ENCODE measurements around the gene DPRX.

DPRX gene

GRCh38 chr19:53624771-53625545 is 6.8 kb upstream of the DPRX start:
- no peak for TF ChIP-seq EP300 (IDR thresholded peaks at IDR 0.05; ENCODE audit: borderline replicate concordance)
- TF ChIP-seq FOXM1 (IDR thresholded peaks at IDR 0.05; ENCODE audit: borderline replicate concordance, low read depth): no peak
- no peak for TF ChIP-seq REST (IDR thresholded peaks at IDR 0.05; ENCODE audit: low read depth)
- TF ChIP-seq USF1 (IDR thresholded peaks at IDR 0.05): no peak
- TF ChIP-seq MAX (IDR thresholded peaks at IDR 0.05): no peak
- no peak for TF ChIP-seq CREB1 (IDR thresholded peaks at IDR 0.05; ENCODE audit: low read depth)
- no peak for TF ChIP-seq YY1 (IDR thresholded peaks at IDR 0.05; ENCODE audit: low read depth)
- no peak for TF ChIP-seq ZBTB7A (IDR thresholded peaks at IDR 0.05; ENCODE audit: low read depth)
- no peak for TF ChIP-seq TCF12 (IDR thresholded peaks at IDR 0.05; ENCODE audit: low read depth)
- no peak for TF ChIP-seq RAD21 (IDR thresholded peaks at IDR 0.05; ENCODE audit: low read depth)
- no peak for TF ChIP-seq TAF1 (IDR thresholded peaks at IDR 0.05; ENCODE audit: low read depth)
- no peak for TF ChIP-seq CEBPB (IDR thresholded peaks at IDR 0.05)
- no peak for TF ChIP-seq EGR1 (IDR thresholded peaks at IDR 0.05)

GRCh38 chr19:53626486-53626885 is 5.3 kb upstream of the DPRX start:
- TF ChIP-seq YY1 (IDR thresholded peaks at IDR 0.05; ENCODE audit: low read depth) (no peak), ZBTB7A (IDR thresholded peaks at IDR 0.05; ENCODE audit: low read depth) (no peak), CEBPB (IDR thresholded peaks at IDR 0.05) (no peak), TAF1 (IDR thresholded peaks at IDR 0.05; ENCODE audit: low read depth) (no peak), FOXM1 (IDR thresholded peaks at IDR 0.05; ENCODE audit: borderline replicate concordance, low read depth) (no peak), MAX (IDR thresholded peaks at IDR 0.05) (no peak), USF1 (IDR thresholded peaks at IDR 0.05) (no peak), TCF12 (IDR thresholded peaks at IDR 0.05; ENCODE audit: low read depth) (no peak), CREB1 (IDR thresholded peaks at IDR 0.05; ENCODE audit: low read depth) (no peak), REST (IDR thresholded peaks at IDR 0.05; ENCODE audit: low read depth) (no peak), TEAD4 (IDR thresholded peaks at IDR 0.05) (no peak), NFIC (IDR thresholded peaks at IDR 0.05) (no peak), EGR1 (IDR thresholded peaks at IDR 0.05) (no peak), RAD21 (IDR thresholded peaks at IDR 0.05; ENCODE audit: low read depth) (no peak), EP300 (IDR thresholded peaks at IDR 0.05; ENCODE audit: borderline replicate concordance) (no peak)

- TF ChIP-seq TCF12 (IDR thresholded peaks at IDR 0.05; ENCODE audit: low read depth): no peak
- TF ChIP-seq USF1 (IDR thresholded peaks at IDR 0.05): no peak
- TF ChIP-seq CEBPB (IDR thresholded peaks at IDR 0.05): no peak
- no peak for TF ChIP-seq ZBTB7A (IDR thresholded peaks at IDR 0.05; ENCODE audit: low read depth)
- no peak for TF ChIP-seq CREB1 (IDR thresholded peaks at IDR 0.05; ENCODE audit: low read depth)
- TF ChIP-seq NFIC (IDR thresholded peaks at IDR 0.05): no peak
- no peak for TF ChIP-seq YY1 (IDR thresholded peaks at IDR 0.05; ENCODE audit: low read depth)
- no peak for TF ChIP-seq MAX (IDR thresholded peaks at IDR 0.05)
- TF ChIP-seq TEAD4 (IDR thresholded peaks at IDR 0.05): no peak
- TF ChIP-seq EGR1 (IDR thresholded peaks at IDR 0.05): no peak
- no peak for TF ChIP-seq REST (IDR thresholded peaks at IDR 0.05; ENCODE audit: low read depth)
- no peak for TF ChIP-seq FOXM1 (IDR thresholded peaks at IDR 0.05; ENCODE audit: borderline replicate concordance, low read depth)
- TF ChIP-seq TAF1 (IDR thresholded peaks at IDR 0.05; ENCODE audit: low read depth): no peak
- TF ChIP-seq EP300 (IDR thresholded peaks at IDR 0.05; ENCODE audit: borderline replicate concordance): no peak
- TF ChIP-seq RAD21 (IDR thresholded peaks at IDR 0.05; ENCODE audit: low read depth): no peak
Observed at GRCh38 chr19:53626976-53627375, 4.8 kb upstream of the DPRX start.

Data from Ishikawa (cell line).